Cardiac muscle cell (in vitro differentiated cells and primary cell): Measurements from ENCODE around the gene IGF2BP3. TPM values are rescaled to one million over a fixed set of nuclear protein-coding genes. Genes with fewer than 3 reads are reported as not detected.
A peak's percentile ranks its signal among the peaks of the same experiment; 100 is the strongest.

Experiments
- DNase-seq, 2 donors: peaks; one replicate each; pipeline versions ENCODE4 v3.0.0 to v3.0.0-alpha.2; 2010 to 2017; ENCODE audit warnings: low read depth in 1 of 2, low spot score in 1 of 2
- H3K27ac ChIP-seq: fragments of 200-600 bp; sonication (generic); 2 replicates; pipeline ENCODE4 v1.5.1; 2016
- H3K27me3 ChIP-seq: fragments of 200-600 bp; sonication (generic); 2 replicates; pipeline ENCODE4 v1.6.0; 2016; ENCODE audit warnings: control low read depth
- H3K36me3 ChIP-seq: fragments of 200-600 bp; sonication (generic); 2 replicates; pipeline ENCODE4 v1.5.1; 2016; ENCODE audit warnings: control low read depth
- H3K4me1 ChIP-seq: fragments of 200-600 bp; sonication (generic); 2 replicates; pipeline ENCODE4 v1.8.1; 2017; ENCODE audit warnings: low read depth, mild to moderate bottlenecking, mixed run types
- H3K4me3 ChIP-seq: fragments of 200-600 bp; sonication (generic); 2 replicates; pipeline ENCODE4 v1.5.1; 2016; ENCODE audit warnings: mild to moderate bottlenecking
- H3K9me3 ChIP-seq: fragments of 200-600 bp; sonication (generic); 2 replicates; pipeline ENCODE4 v1.5.1; 2017; ENCODE audit warnings: low read depth, mild to moderate bottlenecking, control low read depth
- polyA plus RNA-seq: library from polyadenylated mRNA; unstranded; fragments of >200 nt; fragmentation: Nextera tagmentation; extraction: Ambion mirVana; gene quantifications from 2 replicates; pipeline ENCODE4 v1.2.1, GENCODE V29; 2016
- total RNA-seq: library from RNA; depleted of rRNA; stranded (reverse); fragments of >200 nt; gene quantifications from 2 replicates; pipeline ENCODE4 v1.2.3, GENCODE V29; 2016
- TF ChIP-seq, protein P1 (sequence below): IDR thresholded peaks from 2 replicates; pipeline ENCODE4 v1.5.1; 2012; ENCODE audit warnings: low read depth, mild to moderate bottlenecking, low read length

Gene IGF2BP3
- total and polyA plus RNA-seq, 2 experiments from 2014 or later: 30.5 to 59.3 TPM

- Histone ChIP-seq H3K27ac (no peak overlapping the region), H3K4me3 (no peak overlapping the region), H3K9me3 (no peaks in the 10 kb centered on the region), H3K27me3 (no peaks in the 10 kb centered on the region), H3K4me1 (no peaks in the 10 kb centered on the region), H3K36me3 (no peaks in the 10 kb centered on the region)
- TF ChIP-seq, protein P1, sequence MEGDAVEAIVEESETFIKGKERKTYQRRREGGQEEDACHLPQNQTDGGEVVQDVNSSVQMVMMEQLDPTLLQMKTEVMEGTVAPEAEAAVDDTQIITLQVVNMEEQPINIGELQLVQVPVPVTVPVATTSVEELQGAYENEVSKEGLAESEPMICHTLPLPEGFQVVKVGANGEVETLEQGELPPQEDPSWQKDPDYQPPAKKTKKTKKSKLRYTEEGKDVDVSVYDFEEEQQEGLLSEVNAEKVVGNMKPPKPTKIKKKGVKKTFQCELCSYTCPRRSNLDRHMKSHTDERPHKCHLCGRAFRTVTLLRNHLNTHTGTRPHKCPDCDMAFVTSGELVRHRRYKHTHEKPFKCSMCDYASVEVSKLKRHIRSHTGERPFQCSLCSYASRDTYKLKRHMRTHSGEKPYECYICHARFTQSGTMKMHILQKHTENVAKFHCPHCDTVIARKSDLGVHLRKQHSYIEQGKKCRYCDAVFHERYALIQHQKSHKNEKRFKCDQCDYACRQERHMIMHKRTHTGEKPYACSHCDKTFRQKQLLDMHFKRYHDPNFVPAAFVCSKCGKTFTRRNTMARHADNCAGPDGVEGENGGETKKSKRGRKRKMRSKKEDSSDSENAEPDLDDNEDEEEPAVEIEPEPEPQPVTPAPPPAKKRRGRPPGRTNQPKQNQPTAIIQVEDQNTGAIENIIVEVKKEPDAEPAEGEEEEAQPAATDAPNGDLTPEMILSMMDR: peak; percentile 86
- DNase-seq: peak; percentile 73 to 83
These were observed 192.8 kb downstream of the IGF2BP3 start for GRCh38 chr7:23277359-23277989.

- no peaks in the 10 kb centered on the region for H3K36me3 ChIP-seq
- H3K9me3 ChIP-seq: no peaks in the 10 kb centered on the region
- TF ChIP-seq, protein P1: no peak
- DNase-seq: no peak
- no peak overlapping the region for H3K4me3 ChIP-seq
- H3K27ac ChIP-seq: no peak overlapping the region
- no peaks in the 10 kb centered on the region for H3K4me1 ChIP-seq
- H3K27me3 ChIP-seq: no peaks in the 10 kb centered on the region
These were observed 193.3 kb downstream of the IGF2BP3 start for GRCh38 chr7:23276947-23277346.

DNA sequence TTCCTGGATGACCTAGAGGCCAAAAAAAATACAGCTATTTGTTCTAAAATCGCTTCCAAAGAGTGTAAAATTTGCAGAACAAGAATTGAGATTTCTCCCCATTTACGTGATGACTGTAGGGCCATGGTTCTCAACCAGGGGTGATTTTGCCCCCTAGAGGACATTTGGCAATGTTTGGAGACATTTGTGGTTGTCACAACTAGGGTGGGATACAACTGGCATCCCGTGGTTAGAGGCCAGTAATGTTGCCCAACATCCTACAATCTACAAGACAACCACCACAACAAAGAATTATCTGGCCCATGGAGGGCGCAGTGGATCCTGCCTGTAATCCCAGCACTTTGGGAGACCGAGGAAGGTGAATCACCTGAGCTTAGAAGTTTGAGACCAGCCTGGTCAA is 193.9 kb downstream of the IGF2BP3 start:
- Histone ChIP-seq H3K27ac (no peak overlapping the region), H3K4me1 (no peaks in the 10 kb centered on the region), H3K27me3 (no peaks in the 10 kb centered on the region), H3K9me3 (no peaks in the 10 kb centered on the region), H3K4me3 (no peak overlapping the region), H3K36me3 (no peaks in the 10 kb centered on the region)
- TF ChIP-seq, protein P1: peak; percentile 10
- peak in 1 of 2 donors; percentile 10 for DNase-seq

DNA sequence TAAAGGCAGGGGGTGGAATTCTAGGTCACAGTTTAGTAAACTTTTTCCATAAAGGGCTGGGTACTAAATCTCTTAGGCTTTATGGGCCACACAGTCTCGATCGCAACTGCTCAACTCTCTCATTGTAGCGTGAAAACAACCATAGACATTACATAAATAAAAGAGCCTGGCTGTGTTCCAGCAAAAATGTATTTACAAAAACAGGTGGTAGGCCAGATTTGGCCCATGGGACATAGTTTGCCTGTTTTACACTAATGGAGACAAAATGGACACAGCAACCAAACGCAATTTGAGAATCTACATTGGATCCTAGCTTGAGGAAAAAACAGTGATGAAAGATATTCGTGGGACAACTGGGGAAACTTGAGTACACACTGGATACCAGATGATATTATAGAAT is 194.4 kb downstream of the IGF2BP3 start:
- no peak overlapping the region for H3K27ac ChIP-seq
- H3K36me3 ChIP-seq: no peaks in the 10 kb centered on the region
- DNase-seq: no peak
- no peaks in the 10 kb centered on the region for H3K9me3 ChIP-seq
- no peaks in the 10 kb centered on the region for H3K4me1 ChIP-seq
- H3K27me3 ChIP-seq: no peaks in the 10 kb centered on the region
- TF ChIP-seq, protein P1: no peak
- no peak overlapping the region for H3K4me3 ChIP-seq

DNA sequence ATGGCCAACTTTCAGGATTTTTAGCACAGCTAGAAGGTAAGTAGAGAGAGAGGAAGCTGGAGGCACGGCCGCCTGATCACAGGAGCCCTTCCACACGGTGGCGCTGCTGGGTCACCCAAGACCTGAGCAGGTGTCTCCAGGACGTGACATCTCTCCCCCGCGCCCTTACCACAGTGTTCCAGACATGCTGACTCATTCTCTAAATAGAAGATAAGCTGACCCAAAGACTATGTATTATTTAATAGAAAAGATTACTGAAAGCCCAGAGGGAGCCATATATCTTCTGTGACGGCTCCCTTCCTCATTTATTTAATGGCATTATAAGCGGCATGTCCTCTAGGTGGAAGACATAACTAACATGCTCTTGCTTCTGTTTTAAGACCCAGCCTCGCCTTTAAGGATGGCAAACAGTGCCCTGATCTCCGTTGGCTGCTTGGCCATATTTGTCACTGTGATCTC is 197.1 kb downstream of the IGF2BP3 start:
- Histone ChIP-seq H3K27me3 (no peaks in the 10 kb centered on the region), H3K4me3 (no peak overlapping the region), H3K9me3 (no peaks in the 10 kb centered on the region), H3K4me1 (no peaks in the 10 kb centered on the region), H3K27ac (no peak overlapping the region), H3K36me3 (no peaks in the 10 kb centered on the region)
- TF ChIP-seq, protein P1: peak; percentile 93
- DNase-seq: peak; percentile 92 to 94
